Thyroid gland (tissue), 4 donors: ENCODE data around the gene TMEM272.

Source experiments
- CTCF ChIP-seq, 6 experiments: fragments of 200-600 bp in 3 of 6; fragments of 450-650 bp in 3 of 6; sonication (generic) in 3 of 6; IDR thresholded peaks; one replicate each; pipeline ENCODE4 v1.5.1; 2016 to 2019; ENCODE audit warnings: antibody characterized with exemption in 6 of 6, mild to moderate bottlenecking in 2 of 6, inconsistent platforms in 1 of 6, moderate library complexity in 1 of 6
- POLR2A ChIP-seq, 2 donors: fragments of 450-650 bp; IDR thresholded peaks; one replicate each; pipeline ENCODE4 v1.6.1; 2017; ENCODE audit warnings: antibody characterized with exemption in 2 of 2, mild to moderate bottlenecking in 2 of 2, moderate library complexity in 1 of 2

DNA sequence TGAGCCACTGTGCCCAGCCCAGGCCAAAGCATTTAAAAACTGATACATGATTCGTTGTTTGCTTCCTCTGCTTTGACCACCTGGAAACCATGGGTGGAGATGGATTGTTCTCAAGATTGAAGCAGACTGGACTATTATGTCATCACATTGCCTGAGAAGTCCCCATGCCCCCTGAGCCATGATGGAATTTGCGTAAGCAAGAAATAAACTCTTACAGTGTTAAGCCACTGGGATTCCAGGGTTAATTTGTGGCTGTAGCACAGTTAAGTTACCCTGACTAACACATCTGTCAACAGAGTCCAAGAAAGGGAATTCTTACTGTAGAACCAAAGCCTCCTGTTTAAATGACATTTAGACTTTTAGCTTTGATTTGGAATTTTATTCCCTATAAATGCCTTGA lies 21.6 kb downstream of the TMEM272 start:
- TF ChIP-seq CTCF (IDR thresholded peaks at IDR 0.05) = no peak
- no peak for TF ChIP-seq POLR2A (IDR thresholded peaks at IDR 0.05)
